Measurements from ENCODE around the gene CFAP299.

The CFAP299 gene

GRCh38 chr4:80532674-80533333 is 197.3 kb downstream of the CFAP299 start:
- DNase-seq, result no peak

GRCh38 chr4:80535551-80535950 is 200.0 kb downstream of the CFAP299 start:
- no peak for DNase-seq

GRCh38 chr4:80538276-80538926 is 202.9 kb downstream of the CFAP299 start:
- no peak for DNase-seq

GRCh38 chr4:80539190-80539589 is 203.7 kb downstream of the CFAP299 start:
- DNase-seq, result no peak

GRCh38 chr4:80540349-80540748 is 204.8 kb downstream of the CFAP299 start:
- DNase-seq, result no peak

GRCh38 chr4:80540785-80541469 is 205.4 kb downstream of the CFAP299 start:
- no peak for DNase-seq

- no peak for DNase-seq
Observed at GRCh38 chr4:80542747-80543146, 207.2 kb downstream of the CFAP299 start.

- DNase-seq, result no peak
Observed at GRCh38 chr4:80560337-80560736, 224.8 kb downstream of the CFAP299 start.

GRCh38 chr4:80566203-80566872 is 230.8 kb downstream of the CFAP299 start:
- no peak for DNase-seq

GRCh38 chr4:80568891-80569290 is 233.4 kb downstream of the CFAP299 start:
- no peak for DNase-seq

- DNase-seq, result no peak
Observed at GRCh38 chr4:80576796-80577195, 241.3 kb downstream of the CFAP299 start.

- no peak for DNase-seq
Observed at GRCh38 chr4:80578001-80578400, 242.5 kb downstream of the CFAP299 start.

- no peak for DNase-seq
Observed at GRCh38 chr4:80585542-80585941, 250.0 kb downstream of the CFAP299 start.

- no peak for DNase-seq
Observed at GRCh38 chr4:80586716-80587115, 251.2 kb downstream of the CFAP299 start.

GRCh38 chr4:80587871-80588385 is 252.4 kb downstream of the CFAP299 start:
- no peak for DNase-seq

GRCh38 chr4:80592950-80593349 is 257.4 kb downstream of the CFAP299 start:
- DNase-seq, result no peak

- DNase-seq, result no peak
Observed at GRCh38 chr4:80594701-80595100, 259.2 kb downstream of the CFAP299 start.

- DNase-seq, result no peak
Observed at GRCh38 chr4:80608281-80608980, 272.9 kb downstream of the CFAP299 start.

- DNase-seq, result no peak
Observed at GRCh38 chr4:80610199-80610598, 274.7 kb downstream of the CFAP299 start.

GRCh38 chr4:80610845-80611677 is 275.5 kb downstream of the CFAP299 start:
- DNase-seq, result no peak

GRCh38 chr4:80611678-80611979 is 276.1 kb downstream of the CFAP299 start:
- DNase-seq, result no peak

- DNase-seq, result no peak
Observed at GRCh38 chr4:80613470-80613869, 277.9 kb downstream of the CFAP299 start.
